T47D (cell line): ENCODE data around the gene NOP10.
"Not testable (repeated sequence)": the region's sequence is repeated elsewhere in the genome, so short reads cannot be mapped to it uniquely, and the experiment has no call there.

Experiments used
- DNase-seq, 2 experiments: peaks; one replicate each; pipeline versions ENCODE4 v3.0.0 to v3.0.0-alpha.2; 2011 to 2012; ENCODE audit warnings: low read depth in 1 of 2, low spot score in 1 of 2
- JUND ChIP-seq: IDR thresholded peaks from 2 replicates; pipeline ENCODE4 v1.6.1; 2012; ENCODE audit warnings: low read depth
- in situ Hi-C: cut with HindIII; loops from 2 replicates; pipeline ENCODE4 v1.10.0; 2016; ENCODE audit warnings: low sequenced_read_pairs, low pct_unique_long_range_greater_than_20kb

NOP10 gene

DNA sequence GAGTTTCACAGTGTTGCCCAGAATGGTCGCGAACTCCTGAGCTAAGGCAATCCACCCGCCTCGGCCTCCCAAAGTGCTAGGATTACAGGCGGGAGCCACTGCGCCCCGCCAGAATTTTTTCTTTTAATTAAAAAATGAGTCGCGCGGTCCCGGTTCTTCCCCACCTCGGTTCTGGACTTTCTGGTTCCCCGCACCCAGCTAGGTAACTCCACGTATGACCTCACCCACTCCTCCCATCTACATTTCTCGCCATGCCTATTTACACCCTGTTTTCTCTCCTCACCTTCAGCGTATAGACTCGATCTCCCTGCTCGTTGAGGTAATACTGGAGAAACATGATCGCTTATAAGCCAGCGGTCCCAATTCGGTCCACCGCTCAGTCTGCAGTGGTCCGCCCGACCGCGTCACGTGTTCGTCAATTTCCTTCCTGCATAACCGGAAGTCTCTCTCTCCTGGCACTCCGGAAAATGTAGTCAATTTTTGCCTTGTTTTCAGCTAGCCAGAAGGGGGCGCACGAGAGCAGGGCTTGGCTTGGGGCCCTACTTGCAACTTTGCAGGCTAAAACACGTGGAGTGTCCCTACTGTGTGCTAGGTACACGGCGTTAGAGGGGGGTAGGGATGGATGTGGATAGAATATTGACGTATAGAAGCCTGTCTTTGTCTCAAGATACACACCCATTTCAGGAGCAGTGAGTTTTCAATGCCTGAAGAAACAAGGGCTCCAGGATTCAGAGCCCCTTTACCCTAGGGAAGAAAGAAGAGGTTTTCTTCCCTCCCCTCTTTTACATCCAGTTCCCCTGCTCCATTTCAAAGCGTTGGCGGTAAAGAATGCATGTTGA is at the start of gene NOP10, which contains the start of gene NUTM1:
NOP10 (minus strand) TSS at position 400 of the 839 bp plus-strand sequence; CDS start at position 337, 63 bp downstream.
NUTM1 (plus strand) TSS at position 579 of the 839 bp plus-strand sequence. CDS start 382 bp downstream, outside the sequence.
- no peak for TF ChIP-seq JUND
- DNase-seq = peak; percentile 46 to 94
- in situ Hi-C loops = no loop called here

DNA sequence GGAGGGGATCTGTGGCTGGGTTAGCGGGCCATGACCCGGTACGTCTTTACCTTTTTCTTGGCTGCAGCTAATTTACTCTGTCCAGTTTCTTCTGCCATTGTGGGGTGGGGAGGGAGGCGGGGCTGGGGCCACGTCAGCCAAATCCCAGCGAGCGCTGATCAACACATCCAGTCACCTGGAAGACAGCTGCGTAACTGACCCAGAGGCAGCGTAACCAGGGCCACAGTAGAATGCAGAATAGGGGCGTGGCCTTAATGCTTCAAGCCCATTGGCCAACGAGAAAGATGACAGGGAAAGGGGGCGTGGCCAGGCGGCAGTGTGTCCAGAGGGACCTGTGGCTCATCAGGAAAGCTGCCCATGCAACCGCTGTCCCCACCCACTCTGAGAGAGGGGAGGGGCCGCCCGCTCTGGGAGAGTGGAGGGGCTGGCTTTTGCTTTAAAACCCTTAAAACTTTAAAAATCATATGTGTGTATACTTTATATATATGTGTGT is 46.7 kb upstream of the NOP10 start:
- DNase-seq, in situ Hi-C loops: not testable (repeated sequence)

DNA sequence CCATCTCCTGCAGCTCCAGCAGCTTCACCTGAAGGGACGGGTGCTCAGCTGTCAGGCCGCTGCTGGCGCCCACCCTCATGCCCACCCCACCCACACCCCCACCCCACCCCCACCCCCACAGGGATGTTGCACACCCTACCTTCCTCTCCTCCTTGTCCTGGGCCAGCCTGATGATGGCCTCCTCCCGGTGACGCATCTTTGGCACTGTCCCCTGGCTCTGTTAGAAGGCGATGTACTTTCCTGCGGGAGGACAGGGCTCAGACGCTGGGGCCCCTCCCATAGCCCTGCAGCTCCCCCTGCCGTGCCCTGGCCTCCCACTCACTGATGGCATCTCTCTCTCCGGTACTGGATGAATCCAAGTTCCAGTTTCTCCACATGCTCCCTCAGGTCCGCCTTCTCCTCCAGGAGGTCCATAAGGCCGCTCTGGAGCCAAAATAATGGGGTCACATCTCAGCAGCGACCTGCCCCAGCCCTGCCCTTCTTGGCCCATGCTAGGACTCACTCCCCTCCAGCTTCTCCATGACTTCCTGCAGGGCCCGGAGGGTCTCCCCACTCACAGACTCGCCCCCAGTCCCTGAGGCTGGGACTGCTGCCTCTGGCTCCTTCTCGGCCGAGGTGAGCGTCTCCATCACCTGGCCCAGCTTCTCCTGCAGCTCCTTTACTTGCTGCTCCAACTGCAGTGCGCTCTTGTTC is 39.0 kb upstream of the NOP10 start:
- DNase-seq, in situ Hi-C loops: not testable (repeated sequence)

DNA sequence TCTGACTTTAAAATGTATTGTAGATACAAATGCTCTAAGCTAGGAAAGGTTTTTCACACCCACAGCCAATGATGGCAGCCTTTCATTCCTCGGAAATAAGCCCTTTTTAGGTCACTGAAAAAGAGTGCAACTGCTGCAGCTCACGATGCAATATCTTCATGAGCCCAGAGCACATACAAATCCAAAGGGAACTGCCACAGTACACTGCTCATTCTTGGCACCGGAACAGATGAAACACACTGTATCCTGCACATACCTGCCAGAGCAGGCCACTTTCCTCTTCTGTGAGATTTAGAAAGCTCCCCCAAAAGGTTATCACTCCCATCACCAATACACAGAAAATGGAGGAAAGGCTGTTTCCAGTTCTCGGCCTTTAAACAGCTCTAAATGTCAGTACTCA is 37.6 kb upstream of the NOP10 start:
- DNase-seq, in situ Hi-C loops: not testable (repeated sequence)

DNA sequence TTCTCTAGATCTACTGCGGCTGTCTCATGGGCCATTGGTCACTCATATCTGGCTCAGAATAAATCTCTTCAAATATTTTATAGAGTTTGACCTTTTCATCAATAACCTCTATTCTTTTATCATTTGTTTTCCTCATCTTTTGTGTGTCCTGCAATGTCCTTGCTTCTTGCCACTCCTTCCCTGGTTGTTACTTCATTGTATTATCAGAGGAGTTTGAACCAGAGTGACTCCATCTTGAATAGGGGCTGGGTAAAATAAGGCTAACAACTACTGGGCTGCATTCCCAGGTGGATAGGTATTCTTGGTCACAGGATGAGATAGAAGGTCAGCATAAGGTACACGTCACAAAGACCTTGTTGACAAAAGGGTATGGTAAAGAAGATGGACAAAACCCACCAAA is 33.9 kb upstream of the NOP10 start:
- TF ChIP-seq JUND = no peak
- no peak for DNase-seq
- in situ Hi-C loops = no loop called here

DNA sequence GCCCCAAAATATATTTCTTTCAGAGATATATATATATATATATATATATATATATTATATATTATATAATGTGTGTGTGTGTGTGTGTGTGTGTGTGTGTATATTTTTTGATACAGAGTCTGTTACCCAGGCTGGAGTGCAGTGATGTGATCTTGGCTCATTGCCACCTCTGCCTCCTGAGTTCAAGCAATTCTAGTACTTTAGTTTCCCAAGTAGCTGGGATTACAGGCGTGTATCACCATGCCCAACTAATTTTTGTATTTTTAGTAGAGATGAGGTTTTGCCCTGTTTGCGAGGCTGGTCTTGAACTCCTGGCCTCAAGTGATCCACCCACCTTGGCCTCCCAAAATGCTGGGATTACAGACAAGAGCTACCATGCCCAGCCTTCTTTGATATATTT is 32.6 kb upstream of the NOP10 start:
- in situ Hi-C loops, DNase-seq: not testable (repeated sequence)

DNA sequence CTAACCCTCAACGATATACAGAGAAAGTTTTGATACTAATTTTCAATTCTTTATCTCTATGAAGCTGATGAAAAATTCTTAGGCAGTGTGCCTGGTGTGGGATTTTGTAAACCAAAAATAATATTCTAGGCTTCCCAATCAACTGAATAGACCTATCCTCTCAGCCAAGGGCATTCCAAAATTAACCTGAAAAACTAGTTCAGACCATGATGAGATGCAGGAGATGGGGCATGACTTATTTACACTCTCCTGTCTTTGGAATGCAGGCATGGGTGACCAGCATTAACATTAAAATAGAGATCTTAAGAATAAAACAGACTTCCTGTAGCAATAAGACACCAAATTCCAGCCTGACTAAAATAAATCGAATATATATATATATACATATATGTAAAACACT is 31.9 kb upstream of the NOP10 start:
- in situ Hi-C loops = no loop called here
- peak in 1 of 2 experiments; percentile 65 for DNase-seq
- TF ChIP-seq JUND = no peak

DNA sequence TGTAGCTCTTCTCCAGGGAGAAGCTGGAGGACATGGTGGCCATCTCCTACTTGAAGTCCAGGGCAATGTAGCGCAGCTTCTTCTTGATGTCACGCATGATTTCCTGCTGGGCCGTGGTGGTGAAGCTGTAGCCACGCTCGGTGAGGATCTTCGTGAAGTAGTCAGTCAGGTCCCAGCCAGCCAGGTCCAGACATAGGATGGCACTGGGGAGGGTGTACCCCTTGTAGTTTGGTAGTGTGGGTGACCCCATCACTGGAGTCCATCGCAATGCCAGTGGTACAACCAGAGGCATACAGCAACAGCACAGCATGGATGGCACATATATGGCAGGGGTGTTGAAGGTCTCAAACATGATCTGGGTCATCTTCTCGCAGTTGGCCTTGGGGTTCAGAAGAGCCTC is 31.0 kb upstream of the NOP10 start:
- no peak for TF ChIP-seq JUND
- in situ Hi-C loops = no loop called here
- no peak for DNase-seq

DNA sequence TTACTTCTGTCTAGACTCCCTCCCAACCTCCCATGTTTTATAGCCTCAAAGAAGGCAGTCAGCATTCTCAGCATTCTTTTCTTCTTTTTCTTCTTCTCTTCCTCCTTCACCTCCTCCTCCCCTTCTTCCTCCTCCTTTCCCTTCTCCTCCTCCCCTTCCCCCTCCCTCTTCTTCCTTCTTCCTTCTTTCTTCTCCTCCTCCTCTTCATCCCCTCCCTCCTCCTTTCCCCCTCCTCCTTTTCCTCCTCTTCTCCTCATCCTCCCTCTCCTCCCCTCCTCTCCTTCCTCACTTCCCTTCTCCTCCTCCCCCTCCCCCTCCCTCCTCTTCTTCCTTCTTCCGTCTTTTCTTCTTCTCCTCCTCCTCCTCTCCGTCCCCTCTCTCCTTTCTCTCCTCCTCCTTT is 27.7 kb upstream of the NOP10 start:
- in situ Hi-C loops = no loop called here
- no peak for TF ChIP-seq JUND
- no peak for DNase-seq

DNA sequence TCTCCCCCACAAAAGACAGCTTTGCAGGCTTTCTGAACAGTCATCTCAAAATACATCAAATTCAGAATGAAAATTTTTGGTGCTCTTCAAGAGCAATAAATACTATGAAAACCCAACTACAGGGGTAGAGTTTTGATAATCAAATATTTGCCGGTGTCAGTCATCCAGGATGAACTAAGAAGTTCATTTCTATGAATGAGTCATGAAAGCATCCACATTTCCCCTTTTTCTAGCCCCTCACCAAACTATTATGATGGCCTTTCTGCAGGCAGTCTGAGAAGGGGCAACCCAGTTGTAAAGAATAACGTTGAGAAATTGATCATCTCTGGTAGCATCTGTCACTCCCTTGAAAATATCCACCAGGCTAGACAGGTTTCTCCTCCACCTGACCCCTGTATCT is 27.2 kb upstream of the NOP10 start:
- in situ Hi-C loops = no loop called here
- no peak for TF ChIP-seq JUND
- DNase-seq = no peak

DNA sequence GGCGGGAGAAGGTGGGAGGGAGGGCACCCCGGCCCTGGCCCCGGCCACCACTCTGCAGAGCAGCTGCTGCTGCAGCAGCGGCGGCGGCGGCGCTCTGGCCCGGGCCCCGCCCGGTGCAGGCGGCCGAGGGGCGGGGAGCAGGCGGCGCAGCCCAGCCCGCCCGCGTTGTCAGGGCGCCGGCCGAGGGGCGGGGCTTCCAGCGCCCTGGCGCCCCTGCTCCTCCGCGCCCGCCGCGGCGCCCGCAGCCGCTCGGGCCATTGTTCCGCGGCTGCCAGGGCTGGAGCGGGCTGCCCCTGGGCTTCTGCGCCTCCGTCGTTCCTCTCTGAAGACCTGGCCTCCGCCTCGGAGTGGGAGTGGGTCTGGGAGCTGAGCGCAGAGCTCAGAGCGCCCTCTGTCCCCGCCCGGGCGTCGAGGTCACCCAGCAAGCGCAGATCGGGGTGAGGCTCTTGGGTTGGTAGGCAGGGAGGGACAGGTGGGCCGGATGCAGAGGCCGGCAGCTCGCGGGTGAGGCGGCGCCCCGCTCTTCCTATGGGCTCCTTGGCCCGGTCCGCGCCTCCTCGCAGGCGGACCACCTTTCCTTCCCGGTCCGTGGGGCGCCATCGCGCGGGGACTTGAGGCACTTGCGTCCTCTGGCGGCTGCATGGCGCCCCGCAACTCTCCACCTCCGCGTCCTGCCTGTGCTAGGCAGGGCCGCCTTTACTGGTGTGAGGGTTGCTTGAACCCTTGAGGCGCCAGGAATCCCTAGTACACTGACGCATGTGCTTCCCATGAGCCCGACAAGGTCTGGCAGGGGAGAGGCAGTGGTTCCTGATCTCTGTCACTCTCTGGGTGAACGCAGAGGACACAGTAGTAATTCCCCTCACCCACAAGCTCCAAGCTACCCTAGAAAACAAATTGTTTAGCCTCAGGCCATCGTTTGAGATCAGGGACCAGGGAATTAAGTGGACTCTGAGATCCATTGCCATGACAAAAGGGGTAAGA is 24.5 kb upstream of the NOP10 start, which contains the start of gene LPCAT4:
LPCAT4 (minus strand) TSS at position 96 of the 981 bp plus-strand sequence. CDS start 96 bp downstream, outside the sequence.
- in situ Hi-C loops = no loop called here
- DNase-seq = peak; percentile 85 to 89
- TF ChIP-seq JUND = no peak
